HFFc6 (cell line): ENCODE data around the gene NDUFC1. TPM values are rescaled to one million over a fixed set of nuclear protein-coding genes. Genes with fewer than 3 reads are reported as not detected.
A peak's percentile ranks its signal among the peaks of the same experiment; 100 is the strongest.

Source experiments
- DNase-seq: peaks from one replicate; pipeline ENCODE4 v3.0.0-alpha.2; 2018
- H3K27ac Mint-ChIP-seq: 2 replicates; pipeline ENCODE4 v1.8.0; 2020; ENCODE audit warnings: mild to moderate bottlenecking, mixed read lengths
- H3K27me3 Mint-ChIP-seq: 2 replicates; pipeline ENCODE4 v1.8.0; 2021; ENCODE audit warnings: mild to moderate bottlenecking, moderate library complexity, mixed read lengths; ENCODE audit not compliant: insufficient read depth
- H3K36me3 Mint-ChIP-seq: 2 replicates; pipeline ENCODE4 v1.8.0; 2021; ENCODE audit warnings: low read depth, mixed read lengths
- H3K4me1 Mint-ChIP-seq: 2 replicates; pipeline ENCODE4 v1.8.0; 2020; ENCODE audit warnings: low read depth, mixed read lengths
- H3K4me3 Mint-ChIP-seq: 2 replicates; pipeline ENCODE4 v1.8.0; 2020; ENCODE audit warnings: mild to moderate bottlenecking, moderate library complexity, mixed read lengths
- H3K9me3 Mint-ChIP-seq: 2 replicates; pipeline ENCODE4 v1.8.0; 2020; ENCODE audit warnings: mild to moderate bottlenecking, mixed read lengths
- total RNA-seq, 6 experiments: library from RNA; stranded (reverse); fragmentation: NEBNext Ultra II Directional; extraction: Animal tissue kit (Norgen Biotek cat#: 25700); gene quantifications; 2 replicates in 1 of 6; 3 replicates in 5 of 6; pipeline ENCODE4 v1.2.3, GENCODE V29; 2021
- TF ChIP-seq, protein P1 (sequence below): fragments of 200-600 bp; sonication (generic); IDR thresholded peaks from 2 replicates; pipeline ENCODE4 v1.5.0; 2021; ENCODE audit warnings: antibody characterized with exemption, mild to moderate bottlenecking

The NDUFC1 gene
- total RNA-seq, 6 experiments from 2014 or later, result 68.6 to 90.7 (median 74.2) TPM

GRCh38 chr4:139241086-139241783 is 61.0 kb downstream of the NDUFC1 start:
- Mint-ChIP-seq H3K27ac (peak overlapping the region; percentile 89), H3K9me3 (peaks cover 9% of the 10 kb centered on the region), H3K4me1 (peaks cover 55% of the 10 kb centered on the region), H3K27me3 (peaks cover 3% of the 10 kb centered on the region), H3K4me3 (peak overlapping the region; percentile 22; the same call in 1 of the 2 replicates), H3K36me3 (peaks cover 14% of the 10 kb centered on the region)
- TF ChIP-seq, protein P1, sequence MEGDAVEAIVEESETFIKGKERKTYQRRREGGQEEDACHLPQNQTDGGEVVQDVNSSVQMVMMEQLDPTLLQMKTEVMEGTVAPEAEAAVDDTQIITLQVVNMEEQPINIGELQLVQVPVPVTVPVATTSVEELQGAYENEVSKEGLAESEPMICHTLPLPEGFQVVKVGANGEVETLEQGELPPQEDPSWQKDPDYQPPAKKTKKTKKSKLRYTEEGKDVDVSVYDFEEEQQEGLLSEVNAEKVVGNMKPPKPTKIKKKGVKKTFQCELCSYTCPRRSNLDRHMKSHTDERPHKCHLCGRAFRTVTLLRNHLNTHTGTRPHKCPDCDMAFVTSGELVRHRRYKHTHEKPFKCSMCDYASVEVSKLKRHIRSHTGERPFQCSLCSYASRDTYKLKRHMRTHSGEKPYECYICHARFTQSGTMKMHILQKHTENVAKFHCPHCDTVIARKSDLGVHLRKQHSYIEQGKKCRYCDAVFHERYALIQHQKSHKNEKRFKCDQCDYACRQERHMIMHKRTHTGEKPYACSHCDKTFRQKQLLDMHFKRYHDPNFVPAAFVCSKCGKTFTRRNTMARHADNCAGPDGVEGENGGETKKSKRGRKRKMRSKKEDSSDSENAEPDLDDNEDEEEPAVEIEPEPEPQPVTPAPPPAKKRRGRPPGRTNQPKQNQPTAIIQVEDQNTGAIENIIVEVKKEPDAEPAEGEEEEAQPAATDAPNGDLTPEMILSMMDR, result no peak
- no peak for DNase-seq

Other genes with a start within 250 kb of the NDUFC1 start
- gene ELF2, start 125.3 kb downstream of the NDUFC1 start, total RNA-seq, result 10 to 100 TPM; 17.6 to 23.3 (median 21.1) TPM
- gene MGARP, start 22.3 kb downstream of the NDUFC1 start, total RNA-seq, result 10 to 100 TPM; 10.4 to 38.5 (median 11.8) TPM
- gene NAA15, start 972 bp downstream of the NDUFC1 start, total RNA-seq, result 10 to 100 TPM; 63.0 to 72.0 (median 69.6) TPM
- gene RAB33B, start 151.6 kb upstream of the NDUFC1 start, total RNA-seq, result 1 to 10 TPM; 3.7 to 5.6 (median 4.8) TPM